Mononuclear cell (primary cell): ENCODE data around the gene FAM20C. TPM values are rescaled to one million over a fixed set of nuclear protein-coding genes. Genes with fewer than 3 reads are reported as not detected.
A peak's percentile ranks its signal among the peaks of the same experiment; 100 is the strongest.

Source experiments
- H3K27me3 ChIP-seq: 2 replicates; pipeline ENCODE4 v1.6.0; 2011; ENCODE audit warnings: low read length, control low read depth; ENCODE audit not compliant: insufficient read depth
- H3K4me1 ChIP-seq: 2 replicates; pipeline ENCODE4 v1.5.1; 2011; ENCODE audit warnings: mild to moderate bottlenecking, low read length, control low read depth; ENCODE audit not compliant: insufficient read depth
- H3K4me3 ChIP-seq: 2 replicates; pipeline ENCODE4 v1.5.1; 2011; ENCODE audit warnings: mild to moderate bottlenecking, low read length, moderate library complexity
- H3K9me3 ChIP-seq: 2 replicates; pipeline ENCODE4 v1.5.1; 2011; ENCODE audit warnings: low read depth, mild to moderate bottlenecking, control low read depth, low read length
- total RNA-seq: library from RNA; depleted of rRNA; stranded (reverse); fragments of >200 nt; gene quantifications from one replicate; pipeline ENCODE4 v1.2.3, GENCODE V29; 2012

Gene FAM20C
- total RNA-seq, 1 donor = 15.3 TPM

DNA sequence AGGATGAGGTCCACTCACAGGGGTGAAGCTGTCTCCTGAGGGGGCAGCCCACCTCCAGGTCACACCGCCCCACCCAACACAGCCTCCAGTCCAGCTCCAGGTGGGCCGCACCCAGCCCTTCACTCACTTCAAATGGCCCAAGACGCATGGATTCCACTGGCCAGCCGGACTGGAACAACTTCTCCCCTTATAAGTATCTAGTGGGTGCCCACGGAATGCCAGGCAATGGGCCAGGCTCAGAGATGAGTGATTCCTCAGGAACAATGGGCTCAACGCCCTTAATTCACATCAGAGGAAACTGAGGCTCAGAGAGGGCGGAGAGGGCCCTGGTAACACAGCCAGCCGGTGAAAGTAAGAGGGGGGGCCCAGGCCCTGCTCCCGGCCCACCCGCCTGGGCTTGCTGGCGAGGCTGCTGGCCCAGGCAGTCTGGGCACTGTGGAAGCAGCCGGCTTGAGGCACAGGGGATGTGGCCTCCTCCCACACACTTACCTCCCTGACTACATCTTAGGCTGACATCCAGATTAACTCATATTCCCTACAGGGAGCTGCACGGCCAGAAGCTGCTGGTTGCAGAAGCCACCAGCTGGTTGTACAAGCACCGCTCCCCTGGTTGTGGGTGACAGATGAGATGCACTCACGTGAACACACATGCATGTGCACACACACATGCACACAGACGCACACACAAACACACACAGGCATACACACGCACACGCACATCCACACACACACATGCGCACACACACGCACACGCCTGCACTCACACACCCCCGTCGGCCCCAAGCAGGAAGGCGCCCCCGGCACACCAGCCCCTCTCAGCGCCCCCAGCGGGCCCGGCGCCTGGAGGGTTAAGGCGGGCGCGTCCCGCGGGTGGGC, 1.0 kb upstream of the FAM20C start:
- H3K4me3 ChIP-seq = no peak overlapping the region
- peaks cover 3% of the 10 kb centered on the region for H3K27me3 ChIP-seq

GRCh38 chr7:192701-193480, 520 bp downstream of the FAM20C start:
- H3K9me3 ChIP-seq = no peaks in the 10 kb centered on the region
- H3K27me3 ChIP-seq = peaks cover 3% of the 10 kb centered on the region
- peaks cover 19% of the 10 kb centered on the region for H3K4me1 ChIP-seq
- H3K4me3 ChIP-seq = peak overlapping the region; percentile 38

More for the DNA sequence above, 1.0 kb upstream of the FAM20C start:
- H3K9me3 ChIP-seq = no peaks in the 10 kb centered on the region
- peaks cover 19% of the 10 kb centered on the region for H3K4me1 ChIP-seq

GRCh38 chr7:193481-194251, 1.3 kb downstream of the FAM20C start:
- H3K9me3 ChIP-seq = no peaks in the 10 kb centered on the region
- H3K27me3 ChIP-seq = peaks cover 3% of the 10 kb centered on the region
- H3K4me1 ChIP-seq = peaks cover 19% of the 10 kb centered on the region
- H3K4me3 ChIP-seq = peak overlapping the region; percentile 38

GRCh38 chr7:194252-195009, 2.1 kb downstream of the FAM20C start:
- no peaks in the 10 kb centered on the region for H3K9me3 ChIP-seq
- peaks cover 19% of the 10 kb centered on the region for H3K4me1 ChIP-seq
- H3K4me3 ChIP-seq = peak overlapping the region; percentile 38
- H3K27me3 ChIP-seq = peaks cover 3% of the 10 kb centered on the region

DNA sequence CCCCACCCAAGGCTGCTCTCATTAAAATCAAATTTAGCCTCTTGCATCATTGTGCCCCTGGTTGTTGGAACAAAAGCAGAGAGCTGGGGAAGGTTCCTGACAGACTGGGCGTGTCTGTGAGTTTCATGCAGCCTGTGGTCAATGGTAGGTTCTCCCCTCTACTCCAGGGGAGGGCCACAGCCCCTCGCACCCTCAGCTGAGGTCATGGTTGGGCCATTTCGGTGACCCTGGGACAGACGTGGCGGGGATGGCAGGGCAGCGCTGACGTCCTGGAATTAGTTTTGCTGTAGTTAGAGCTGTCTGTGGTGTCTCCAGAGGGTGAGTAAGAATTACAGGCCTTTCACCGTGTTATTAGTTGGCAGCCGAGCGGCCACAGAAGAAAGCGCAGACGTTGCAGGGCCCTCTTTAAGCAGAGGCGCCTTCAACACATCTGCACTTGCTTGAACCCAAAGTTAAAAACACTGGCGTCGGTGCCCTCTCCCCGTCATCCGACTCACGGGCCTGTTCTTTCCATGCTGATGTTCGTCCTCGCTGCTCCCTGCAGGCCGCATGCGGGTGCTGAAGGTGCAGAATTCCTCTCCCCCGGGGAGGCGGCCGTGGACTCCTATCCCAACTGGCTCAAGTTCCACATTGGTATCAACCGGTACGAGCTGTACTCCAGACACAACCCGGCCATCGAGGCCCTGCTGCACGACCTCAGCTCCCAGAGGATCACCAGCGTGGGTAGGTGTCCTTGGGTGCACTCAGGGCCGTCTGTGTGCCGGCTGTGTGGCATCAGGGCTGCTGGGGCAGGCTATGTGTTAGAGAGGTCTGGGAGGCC, 2.8 kb downstream of the FAM20C start:
- Histone ChIP-seq H3K4me1 (peaks cover 19% of the 10 kb centered on the region), H3K9me3 (no peaks in the 10 kb centered on the region), H3K27me3 (peaks cover 3% of the 10 kb centered on the region), H3K4me3 (no peak overlapping the region)

- no peaks in the 10 kb centered on the region for H3K9me3 ChIP-seq
- H3K27me3 ChIP-seq = peaks cover 3% of the 10 kb centered on the region
- peaks cover 19% of the 10 kb centered on the region for H3K4me1 ChIP-seq
These were observed 3.4 kb downstream of the FAM20C start for GRCh38 chr7:195830-196128.

GRCh38 chr7:196283-196682, 3.9 kb downstream of the FAM20C start:
- H3K9me3 ChIP-seq = no peaks in the 10 kb centered on the region
- no peak overlapping the region for H3K4me3 ChIP-seq
- H3K27me3 ChIP-seq = no peaks in the 10 kb centered on the region
- H3K4me1 ChIP-seq = peaks cover 16% of the 10 kb centered on the region

More at GRCh38 chr7:195830-196128, 3.4 kb downstream of the FAM20C start:
- no peak overlapping the region for H3K4me3 ChIP-seq

DNA sequence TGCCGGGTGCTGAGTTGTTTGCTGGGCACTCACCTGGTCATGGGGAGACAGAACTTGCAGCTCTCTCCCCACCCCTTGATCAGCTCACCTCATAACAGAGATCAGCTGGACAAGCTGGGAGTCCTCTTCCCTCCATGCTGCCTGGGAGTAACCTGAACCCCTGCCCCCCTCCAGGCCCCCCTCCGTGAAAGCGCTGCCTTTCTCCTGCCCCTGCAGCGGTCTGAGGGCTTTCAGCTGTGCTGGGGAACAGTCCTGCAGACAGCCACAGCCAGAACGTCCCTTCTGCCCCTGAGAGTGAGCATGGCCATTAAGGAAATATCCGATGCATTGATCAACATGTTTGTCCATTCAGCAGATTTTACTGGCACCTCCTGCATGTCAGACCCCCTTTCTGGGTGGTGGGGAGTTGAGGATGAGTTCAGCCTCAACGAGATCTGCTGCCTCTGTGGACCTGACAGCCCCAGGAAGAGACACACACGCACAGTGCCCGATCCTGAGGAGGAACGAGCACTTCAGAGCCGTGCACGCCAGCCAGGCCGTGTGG, 4.5 kb downstream of the FAM20C start:
- H3K4me1 ChIP-seq = peaks cover 12% of the 10 kb centered on the region
- H3K9me3 ChIP-seq = no peaks in the 10 kb centered on the region
- H3K4me3 ChIP-seq = no peak overlapping the region
- H3K27me3 ChIP-seq = no peaks in the 10 kb centered on the region

DNA sequence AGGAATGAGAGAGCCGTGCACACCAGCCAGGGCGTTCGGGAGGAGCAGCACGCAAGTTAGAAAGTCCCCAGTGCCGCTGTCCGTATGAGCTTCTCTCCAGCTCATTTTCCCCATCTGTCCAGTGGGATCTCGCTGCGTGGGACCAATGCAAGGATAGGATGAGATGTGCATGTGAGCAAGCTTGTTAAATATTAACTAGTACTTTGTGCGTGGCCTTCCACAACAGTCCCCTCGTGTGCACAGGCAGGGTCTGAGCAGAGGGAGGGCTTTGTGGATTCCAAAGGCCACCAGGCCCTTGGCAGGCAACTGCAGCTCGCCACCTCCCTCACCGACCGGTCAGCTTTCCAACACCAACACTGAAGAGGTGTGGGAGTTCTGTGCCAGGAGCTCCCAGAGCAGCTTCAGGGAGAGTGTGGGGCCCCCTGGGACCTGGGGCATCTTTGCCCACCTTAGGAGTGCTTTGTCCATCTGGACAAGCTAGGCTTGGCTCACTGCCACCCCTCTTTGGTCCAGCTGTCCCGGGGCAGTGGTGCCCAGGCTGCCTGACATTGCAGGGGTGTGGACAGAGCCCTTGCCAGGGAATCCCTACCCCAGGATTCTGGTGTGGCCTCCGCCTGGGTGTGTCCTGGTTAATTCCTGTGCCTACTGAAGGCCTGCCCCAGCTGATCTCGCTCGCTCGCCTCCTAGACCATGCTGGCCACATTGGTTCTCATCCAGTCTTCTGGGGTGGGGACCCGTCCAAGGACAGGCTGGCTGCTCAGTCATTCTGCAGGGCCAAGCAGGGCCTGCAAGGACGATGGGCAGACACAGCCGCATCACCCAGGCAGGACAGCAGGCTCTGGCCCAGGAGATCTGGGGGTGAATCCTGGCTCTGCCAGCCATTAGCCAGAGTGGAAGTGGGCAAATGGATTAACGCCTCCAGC, 5.3 kb downstream of the FAM20C start:
- H3K9me3 ChIP-seq = no peaks in the 10 kb centered on the region

GRCh38 chr7:199483-200249, 7.3 kb downstream of the FAM20C start:
- no peak overlapping the region for H3K4me3 ChIP-seq
- peaks cover 4% of the 10 kb centered on the region for H3K4me1 ChIP-seq
- H3K9me3 ChIP-seq = no peaks in the 10 kb centered on the region
- H3K27me3 ChIP-seq = no peaks in the 10 kb centered on the region

More for the DNA sequence above, 5.3 kb downstream of the FAM20C start:
- no peak overlapping the region for H3K4me3 ChIP-seq
- peaks cover 12% of the 10 kb centered on the region for H3K4me1 ChIP-seq
- H3K27me3 ChIP-seq = no peaks in the 10 kb centered on the region

- H3K27me3 ChIP-seq = no peaks in the 10 kb centered on the region
- no peaks in the 10 kb centered on the region for H3K9me3 ChIP-seq
- H3K4me1 ChIP-seq = no peaks in the 10 kb centered on the region
- H3K4me3 ChIP-seq = no peak overlapping the region
These were observed 7.9 kb downstream of the FAM20C start for GRCh38 chr7:200290-200689.

- Histone ChIP-seq H3K4me1 (no peaks in the 10 kb centered on the region), H3K27me3 (no peaks in the 10 kb centered on the region), H3K9me3 (no peaks in the 10 kb centered on the region), H3K4me3 (no peak overlapping the region)
These were observed 8.3 kb downstream of the FAM20C start for GRCh38 chr7:200704-201103.
